Pancreas (tissue), 10 donors: ENCODE measurements around the gene TMEM208. TPM values are rescaled to one million over a fixed set of nuclear protein-coding genes. Genes with fewer than 3 reads are reported as not detected.

Experiments
- ATAC-seq, 4 donors: fragments of 200-7000 bp; cut with Tn5 transposase; one replicate each; pipeline versions ENCODE4 v1.8.0 to v1.9.1; 2020; ENCODE audit warnings: mild to moderate bottlenecking in 4 of 4, moderate library complexity in 4 of 4
- DNase-seq, 6 donors: peaks; one replicate each; pipeline ENCODE4 v3.0.0-alpha.2; 2020
- FAIRE-seq: peaks from 2 replicates; lab custom pipeline; 2012; peaks lifted over from hg19 to GRCh38; lab: Jason Lieb, UNC
- H3K27ac ChIP-seq, 4 donors: fragments of 200-600 bp; sonication (generic); 1 replicate in 3 of 4; 2 replicates in 1 of 4; pipeline versions ENCODE4 v1.5.0 to v1.8.0; 2020
- H3K27me3 ChIP-seq, 4 donors: fragments of 200-600 bp; one replicate each; pipeline ENCODE4 v1.8.0; 2021
- H3K36me3 ChIP-seq, 3 donors: fragments of 200-600 bp; sonication (generic) in 1 of 3; one replicate each; pipeline versions ENCODE4 v1.5.0 to v1.8.0; 2020 to 2021
- H3K4me1 ChIP-seq, 3 donors: fragments of 200-600 bp; one replicate each; pipeline ENCODE4 v1.8.0; 2021
- H3K4me3 ChIP-seq, 4 donors: fragments of 200-600 bp; sonication (generic) in 2 of 4; one replicate each; pipeline versions ENCODE4 v1.5.0 to v1.8.0; 2020 to 2021
- H3K9me3 ChIP-seq, 4 donors: fragments of 200-600 bp; one replicate each; pipeline ENCODE4 v1.8.0; 2021
- WGBS, 2 donors: extraction: QIAGEN DNeasy Blood & Tissue Kit; methylation state at CpG; one replicate each; pipeline ENCODE4 v1.1.7; 2013; 5-methylcytosine and 5-hydroxymethylcytosine counted together
- intact Hi-C, 3 donors: fragments of 100-400 bp; cut with DNase I; formaldehyde crosslinking; loops; one replicate each; pipeline versions ENCODE4 v1.11.1 to v1.14.2; 2022
- polyA plus RNA-seq, 2 donors: library from polyadenylated mRNA; stranded (reverse); fragments of 200-250 nt; gene quantifications; one replicate each; pipeline ENCODE4 v1.2.3, GENCODE V29; 2013
- total RNA-seq, 6 donors: library from RNA; stranded (reverse); fragmentation: NEBNext Ultra II Directional in 4 of 6; extraction: Animal tissue kit (Norgen Biotek cat#: 25700) in 4 of 6; gene quantifications; one replicate each; pipeline versions ENCODE4 v1.2.1 to v1.2.4, GENCODE V29; 2021 to 2023
- TF ChIP-seq, protein P1 (sequence below), 4 donors: fragments of 200-600 bp; sonication (generic) in 3 of 4; IDR thresholded peaks; one replicate each; pipeline versions ENCODE4 v1.5.0 to v1.8.0; 2021; ENCODE audit warnings: antibody characterized with exemption in 4 of 4
- donor health status: healthy with polysubstance abuse.
- donor health status: DM: no; HTN: no; CAD: no; lungs with moderate emphysema.
- donor health status: DM: no; HTN: no; CAD: no.
- donor health status: control.
- donor health status: control.
- donor health status: Bipolar disorder and iron deficiency.
- donor health status: DM: yes; HTN: yes; CAD: no.
- donor health status: DM: no; HTN: no; CAD: no.
- donor health status: DM: no; HTN: no; CAD: no.
- donor health status: DM: yes; HTN: yes; CAD: no.

Gene TMEM208
- total and polyA plus RNA-seq, 8 donors = 19.2 to 96.6 (median 26.6) TPM

- peak in 1 of 6 donors; percentile 15 for DNase-seq
- H3K27ac ChIP-seq = no peak overlapping the region
- H3K9me3 ChIP-seq = no peaks in the 10 kb centered on the region
- no peak for FAIRE-seq
- no peaks in the 10 kb centered on the region for H3K27me3 ChIP-seq
- no peaks in the 10 kb centered on the region for H3K36me3 ChIP-seq
- intact Hi-C loops = no loop called here
- no peak overlapping the region for H3K4me3 ChIP-seq
- TF ChIP-seq, protein P1, sequence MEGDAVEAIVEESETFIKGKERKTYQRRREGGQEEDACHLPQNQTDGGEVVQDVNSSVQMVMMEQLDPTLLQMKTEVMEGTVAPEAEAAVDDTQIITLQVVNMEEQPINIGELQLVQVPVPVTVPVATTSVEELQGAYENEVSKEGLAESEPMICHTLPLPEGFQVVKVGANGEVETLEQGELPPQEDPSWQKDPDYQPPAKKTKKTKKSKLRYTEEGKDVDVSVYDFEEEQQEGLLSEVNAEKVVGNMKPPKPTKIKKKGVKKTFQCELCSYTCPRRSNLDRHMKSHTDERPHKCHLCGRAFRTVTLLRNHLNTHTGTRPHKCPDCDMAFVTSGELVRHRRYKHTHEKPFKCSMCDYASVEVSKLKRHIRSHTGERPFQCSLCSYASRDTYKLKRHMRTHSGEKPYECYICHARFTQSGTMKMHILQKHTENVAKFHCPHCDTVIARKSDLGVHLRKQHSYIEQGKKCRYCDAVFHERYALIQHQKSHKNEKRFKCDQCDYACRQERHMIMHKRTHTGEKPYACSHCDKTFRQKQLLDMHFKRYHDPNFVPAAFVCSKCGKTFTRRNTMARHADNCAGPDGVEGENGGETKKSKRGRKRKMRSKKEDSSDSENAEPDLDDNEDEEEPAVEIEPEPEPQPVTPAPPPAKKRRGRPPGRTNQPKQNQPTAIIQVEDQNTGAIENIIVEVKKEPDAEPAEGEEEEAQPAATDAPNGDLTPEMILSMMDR (IDR thresholded peaks at IDR 0.05) = no peak
- 85 to 86% methylated on average over 18 of the region's 18 CpGs for WGBS, 2 donors
- no peak for ATAC-seq
- H3K4me1 ChIP-seq = no peaks in the 10 kb centered on the region
Measured at GRCh38 chr16:67254801-67255552, 28.0 kb downstream of the TMEM208 start.

- Histone ChIP-seq H3K27ac (no peak overlapping the region), H3K36me3 (no peaks in the 10 kb centered on the region), H3K9me3 (no peaks in the 10 kb centered on the region), H3K4me3 (no peak overlapping the region), H3K4me1 (no peaks in the 10 kb centered on the region), H3K27me3 (no peaks in the 10 kb centered on the region)
- no peak for FAIRE-seq
- no peak for ATAC-seq
- intact Hi-C loops = no loop called here
- TF ChIP-seq, protein P1 (IDR thresholded peaks at IDR 0.05) = no peak
- DNase-seq = peak in 1 of 6 donors; percentile 15
- WGBS, 2 donors = 87 to 92% methylated on average over 17 of the region's 17 CpGs
Measured at GRCh38 chr16:67255553-67256221, 28.8 kb downstream of the TMEM208 start.

GRCh38 chr16:67256701-67257230, 29.8 kb downstream of the TMEM208 start:
- Histone ChIP-seq H3K4me1 (no peaks in the 10 kb centered on the region), H3K9me3 (no peaks in the 10 kb centered on the region), H3K36me3 (no peaks in the 10 kb centered on the region), H3K4me3 (no peak overlapping the region), H3K27me3 (no peaks in the 10 kb centered on the region), H3K27ac (no peak overlapping the region)
- 88 to 92% methylated on average over 11 of the region's 11 CpGs for WGBS, 2 donors
- TF ChIP-seq, protein P1 (IDR thresholded peaks at IDR 0.05) = no peak
- intact Hi-C loops = no loop called here
- DNase-seq = no peak
- FAIRE-seq = no peak
- ATAC-seq = no peak

- intact Hi-C loops = no loop called here
- Histone ChIP-seq H3K27ac (no peak overlapping the region), H3K36me3 (no peaks in the 10 kb centered on the region), H3K4me3 (no peak overlapping the region), H3K27me3 (no peaks in the 10 kb centered on the region), H3K9me3 (no peaks in the 10 kb centered on the region), H3K4me1 (no peaks in the 10 kb centered on the region)
- FAIRE-seq = no peak
- WGBS, 2 donors = 76 to 82% methylated on average over 4 of the region's 4 CpGs
- DNase-seq = no peak
- ATAC-seq = no peak
- TF ChIP-seq, protein P1 (IDR thresholded peaks at IDR 0.05) = no peak
Measured at GRCh38 chr16:67257486-67258160, 30.7 kb downstream of the TMEM208 start.
